Subcutaneous adipose tissue (tissue), 4 donors: ENCODE results near the gene TTC28. TPM values are rescaled to one million over a fixed set of nuclear protein-coding genes. Genes with fewer than 3 reads are reported as not detected.

Experiments
- total RNA-seq, 4 donors: library from RNA; depleted of rRNA; stranded (reverse); fragments of >200 nt; gene quantifications; one replicate each; pipeline ENCODE4 v1.1.0, GENCODE V29; 2016
- TF ChIP-seq, protein P1 (sequence below): fragments of 450-650 bp; IDR thresholded peaks from one replicate; pipeline ENCODE4 v1.5.1; 2016; ENCODE audit warnings: low read depth, mild to moderate bottlenecking, control low read depth, antibody characterized with exemption, moderate library complexity

The TTC28 gene
- total RNA-seq, 4 donors from 2014 or later: 42.6 to 71.6 (median 43.4) TPM

DNA sequence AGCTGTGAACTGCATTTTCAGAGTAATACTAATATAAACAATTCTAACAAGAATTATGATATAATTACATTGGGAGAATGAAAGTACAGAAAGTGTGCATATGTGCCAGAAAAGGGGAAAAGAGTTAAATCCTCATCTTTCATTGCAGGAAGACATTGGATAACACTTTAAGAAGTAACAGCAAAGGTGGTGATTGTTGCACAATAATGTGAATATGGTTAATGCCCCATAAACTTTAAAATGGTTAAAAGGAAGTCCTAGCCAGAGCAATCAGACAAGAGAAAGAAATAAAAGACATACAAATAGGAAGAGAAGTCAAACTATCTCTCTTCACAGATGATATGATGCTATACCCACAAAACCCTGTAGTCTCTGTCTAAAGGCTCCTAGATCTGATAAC is 111.5 kb downstream of the TTC28 start:
- TF ChIP-seq, protein P1, sequence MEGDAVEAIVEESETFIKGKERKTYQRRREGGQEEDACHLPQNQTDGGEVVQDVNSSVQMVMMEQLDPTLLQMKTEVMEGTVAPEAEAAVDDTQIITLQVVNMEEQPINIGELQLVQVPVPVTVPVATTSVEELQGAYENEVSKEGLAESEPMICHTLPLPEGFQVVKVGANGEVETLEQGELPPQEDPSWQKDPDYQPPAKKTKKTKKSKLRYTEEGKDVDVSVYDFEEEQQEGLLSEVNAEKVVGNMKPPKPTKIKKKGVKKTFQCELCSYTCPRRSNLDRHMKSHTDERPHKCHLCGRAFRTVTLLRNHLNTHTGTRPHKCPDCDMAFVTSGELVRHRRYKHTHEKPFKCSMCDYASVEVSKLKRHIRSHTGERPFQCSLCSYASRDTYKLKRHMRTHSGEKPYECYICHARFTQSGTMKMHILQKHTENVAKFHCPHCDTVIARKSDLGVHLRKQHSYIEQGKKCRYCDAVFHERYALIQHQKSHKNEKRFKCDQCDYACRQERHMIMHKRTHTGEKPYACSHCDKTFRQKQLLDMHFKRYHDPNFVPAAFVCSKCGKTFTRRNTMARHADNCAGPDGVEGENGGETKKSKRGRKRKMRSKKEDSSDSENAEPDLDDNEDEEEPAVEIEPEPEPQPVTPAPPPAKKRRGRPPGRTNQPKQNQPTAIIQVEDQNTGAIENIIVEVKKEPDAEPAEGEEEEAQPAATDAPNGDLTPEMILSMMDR: no peak

DNA sequence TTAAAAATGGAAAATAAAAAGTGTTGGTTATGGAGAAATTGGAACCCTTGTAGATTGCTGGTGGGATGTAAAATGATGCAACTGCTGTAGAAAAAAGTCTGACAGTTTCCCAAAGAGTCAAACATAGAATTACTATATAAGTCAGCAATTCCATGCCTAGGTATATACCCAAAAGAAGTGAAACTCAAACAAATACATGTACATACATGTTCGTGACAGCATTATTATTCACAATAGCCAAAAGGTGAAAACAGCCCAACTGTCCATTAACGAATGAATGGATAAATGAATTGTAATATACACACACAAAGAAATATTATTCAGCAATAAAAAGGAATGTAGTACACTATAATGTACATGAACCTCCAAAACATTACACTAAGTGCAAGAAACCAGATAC is 116.0 kb downstream of the TTC28 start:
- TF ChIP-seq, protein P1: no peak

DNA sequence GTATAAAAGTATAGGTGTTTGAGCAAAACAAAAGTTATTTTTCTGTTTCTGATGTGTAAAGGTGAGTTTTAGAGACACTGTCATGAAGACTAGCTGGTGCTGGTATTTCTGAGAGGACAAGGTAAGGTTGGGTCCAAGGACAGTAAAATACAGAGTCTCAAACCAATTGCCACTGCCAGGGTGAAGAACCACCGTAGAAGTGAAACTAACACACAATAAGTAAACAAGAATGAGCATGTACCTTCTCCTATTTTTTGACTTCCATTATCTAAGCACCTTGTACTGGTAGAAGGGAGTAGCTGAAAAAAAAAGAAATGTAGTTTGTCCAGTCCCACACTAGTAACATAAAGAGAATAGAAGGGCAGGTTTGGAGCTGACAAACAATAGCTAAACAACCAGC is 117.3 kb downstream of the TTC28 start:
- TF ChIP-seq, protein P1: no peak

DNA sequence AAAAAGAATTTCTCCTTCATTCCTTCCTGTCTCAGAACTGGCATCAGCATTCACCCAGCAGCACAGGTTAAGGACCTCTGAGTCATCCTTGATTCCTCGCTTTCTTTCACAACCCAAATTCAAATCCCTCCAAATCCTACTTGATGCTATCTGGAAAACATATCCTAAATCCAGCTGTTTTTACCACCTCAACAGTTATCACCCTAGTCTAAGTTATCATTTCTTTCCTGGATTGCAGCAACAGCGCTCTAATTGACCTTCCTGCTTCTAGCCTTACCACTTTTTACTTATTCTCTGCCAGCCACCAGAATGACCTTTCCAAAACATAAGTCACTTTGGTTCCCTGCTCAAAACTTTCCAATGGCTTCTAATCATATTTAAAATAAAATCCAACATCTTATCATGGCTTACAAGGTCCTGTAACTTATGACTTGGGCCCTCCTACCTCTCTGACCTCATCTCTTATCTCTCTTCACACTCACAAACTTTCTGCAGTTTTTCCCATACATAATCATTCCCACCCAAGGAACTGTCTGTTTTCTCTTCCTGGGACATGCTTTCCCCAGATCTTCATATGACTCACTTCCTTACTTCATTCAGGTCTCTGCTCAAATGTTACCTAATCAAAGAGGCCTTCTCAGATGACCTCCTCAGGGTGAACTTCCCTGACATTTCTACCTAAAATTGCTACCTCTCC is 119.4 kb downstream of the TTC28 start:
- TF ChIP-seq, protein P1: no peak

DNA sequence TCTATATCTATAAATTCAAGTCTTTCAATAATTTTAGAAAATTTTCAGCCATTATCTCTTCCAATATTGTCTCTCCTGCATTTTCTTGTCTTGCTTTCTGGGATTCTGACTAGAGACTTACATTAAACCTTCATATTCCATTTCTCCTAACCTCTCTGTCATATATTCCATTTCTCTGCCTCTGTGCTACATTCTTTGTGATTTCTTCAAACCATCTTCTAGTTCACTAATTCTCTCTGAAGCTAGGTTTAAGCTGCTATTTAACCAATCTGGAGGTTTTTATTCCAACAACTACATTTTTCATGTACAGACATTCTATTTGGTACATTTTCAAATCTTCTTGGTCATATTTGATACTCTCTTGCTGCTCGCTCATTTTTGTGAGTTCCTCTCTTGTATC is 122.5 kb downstream of the TTC28 start:
- TF ChIP-seq, protein P1: no peak

DNA sequence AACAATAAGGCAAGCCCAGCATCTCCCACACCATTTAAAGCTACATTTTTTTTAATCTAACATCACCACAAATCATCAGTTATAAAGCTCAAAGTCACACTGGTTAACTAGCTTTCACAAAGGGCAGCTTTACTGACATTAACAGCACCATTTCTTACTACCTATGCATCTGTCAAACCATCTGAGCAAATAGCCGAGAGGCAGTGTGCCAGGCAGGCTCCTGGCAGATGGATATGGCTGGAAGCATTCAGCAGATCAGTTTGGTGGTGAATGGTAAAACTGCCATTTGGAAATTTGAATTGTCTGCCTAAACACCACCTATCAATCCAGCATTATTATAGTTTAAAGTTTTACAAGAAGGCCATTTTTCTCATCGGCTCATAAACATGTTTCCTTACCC is 131.2 kb downstream of the TTC28 start:
- TF ChIP-seq, protein P1: no peak

DNA sequence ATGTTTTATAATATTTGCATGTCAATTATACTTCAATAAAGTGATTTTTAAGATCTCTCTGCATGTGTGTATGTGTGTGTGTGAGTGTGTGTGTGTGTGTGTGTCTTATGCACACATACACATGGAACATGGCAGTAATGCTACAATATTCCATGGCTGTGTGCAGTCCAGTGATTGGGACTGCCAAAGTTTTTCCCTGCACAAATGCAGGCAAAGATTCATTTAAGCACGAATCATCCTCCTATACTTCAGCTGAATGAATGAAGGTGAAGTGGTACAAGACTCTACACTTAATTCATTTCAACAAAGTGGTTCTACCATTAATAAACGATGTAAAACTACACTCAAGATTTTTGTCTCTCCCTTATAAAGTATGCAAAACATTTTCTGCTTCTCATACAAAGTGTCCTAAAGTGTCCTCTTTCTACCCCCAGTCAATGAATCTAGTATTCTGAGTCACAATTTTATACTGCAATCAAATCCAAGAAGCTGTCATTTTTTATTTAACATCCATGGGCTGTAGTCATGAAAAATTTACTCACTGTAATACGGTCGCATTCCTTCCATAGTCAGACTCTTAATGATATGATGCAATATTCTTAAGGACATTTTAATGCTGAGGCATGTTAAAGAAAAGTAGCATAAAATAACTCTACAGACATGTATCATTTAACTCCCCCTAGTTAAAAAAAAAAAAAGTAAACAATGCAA is 132.4 kb downstream of the TTC28 start:
- TF ChIP-seq, protein P1: no peak
